Adipocyte (in vitro differentiated cells): ENCODE data around the gene EIF4EBP2.

ENCODE experiments used
- DNase-seq: peaks from one replicate; pipeline ENCODE4 v3.0.0-alpha.2; 2015; ENCODE audit warnings: low read depth
- H3K27me3 ChIP-seq: replicated peaks from 2 replicates; pipeline ENCODE4 v1.7.0; 2013; ENCODE audit warnings: mild to moderate bottlenecking, low read length, moderate library complexity; ENCODE audit not compliant: control insufficient read depth, insufficient read depth
- H3K36me3 ChIP-seq: 2 replicates; pipeline ENCODE4 v1.7.0; 2013; ENCODE audit warnings: low read length, mild to moderate bottlenecking, moderate library complexity; ENCODE audit not compliant: control insufficient read depth, insufficient read depth, severe bottlenecking
- H3K4me1 ChIP-seq: 2 replicates; pipeline ENCODE4 v1.7.0; 2013; ENCODE audit warnings: mild to moderate bottlenecking, low read length, moderate library complexity; ENCODE audit not compliant: control insufficient read depth, insufficient read depth
- H3K4me3 ChIP-seq: 2 replicates; pipeline ENCODE4 v1.7.0; 2013; ENCODE audit warnings: mild to moderate bottlenecking, low read length, moderate library complexity
- H3K9ac ChIP-seq: 2 replicates; pipeline ENCODE4 v1.7.0; 2013; ENCODE audit warnings: mild to moderate bottlenecking, low read length, moderate library complexity
- H3K9me3 ChIP-seq: 2 replicates; pipeline ENCODE4 v1.7.0; 2013; ENCODE audit warnings: mild to moderate bottlenecking, low read length, moderate library complexity; ENCODE audit not compliant: control insufficient read depth

EIF4EBP2 gene

GRCh38 chr10:70364772-70365091, 39.2 kb upstream of the EIF4EBP2 start:
- peaks cover 12% of the 10 kb centered on the region for H3K4me1 ChIP-seq
- H3K36me3 ChIP-seq, result no peaks in the 10 kb centered on the region
- H3K4me3 ChIP-seq, result no peak overlapping the region
- no peak overlapping the region for H3K9ac ChIP-seq
- no peaks in the 10 kb centered on the region for H3K27me3 ChIP-seq
- no peak for DNase-seq
- H3K9me3 ChIP-seq, result no peaks in the 10 kb centered on the region

GRCh38 chr10:70367195-70367796, 36.6 kb upstream of the EIF4EBP2 start:
- H3K9ac ChIP-seq, result no peak overlapping the region
- H3K9me3 ChIP-seq, result no peaks in the 10 kb centered on the region
- peaks cover 12% of the 10 kb centered on the region for H3K4me1 ChIP-seq
- no peaks in the 10 kb centered on the region for H3K27me3 ChIP-seq
- DNase-seq, result peak; percentile 75
- no peak overlapping the region for H3K4me3 ChIP-seq
- no peaks in the 10 kb centered on the region for H3K36me3 ChIP-seq

GRCh38 chr10:70368774-70369482, 35.0 kb upstream of the EIF4EBP2 start:
- Histone ChIP-seq H3K4me1 (peaks cover 4% of the 10 kb centered on the region), H3K27me3 (no peaks in the 10 kb centered on the region), H3K9ac (no peak overlapping the region), H3K36me3 (no peaks in the 10 kb centered on the region), H3K4me3 (no peak overlapping the region), H3K9me3 (no peaks in the 10 kb centered on the region)
- no peak for DNase-seq

GRCh38 chr10:70369498-70370018, 34.4 kb upstream of the EIF4EBP2 start:
- no peak for DNase-seq
- H3K27me3 ChIP-seq, result no peaks in the 10 kb centered on the region

GRCh38 chr10:70370766-70371165, 33.2 kb upstream of the EIF4EBP2 start:
- Histone ChIP-seq H3K9me3 (no peaks in the 10 kb centered on the region), H3K9ac (no peak overlapping the region), H3K36me3 (no peaks in the 10 kb centered on the region), H3K4me1 (no peaks in the 10 kb centered on the region), H3K27me3 (no peaks in the 10 kb centered on the region), H3K4me3 (no peak overlapping the region)
- DNase-seq, result peak; percentile 22

More at GRCh38 chr10:70369498-70370018, 34.4 kb upstream of the EIF4EBP2 start:
- Histone ChIP-seq H3K4me3 (no peak overlapping the region), H3K9me3 (no peaks in the 10 kb centered on the region), H3K4me1 (no peaks in the 10 kb centered on the region), H3K9ac (no peak overlapping the region), H3K36me3 (no peaks in the 10 kb centered on the region)

- Histone ChIP-seq H3K4me1 (no peaks in the 10 kb centered on the region), H3K9ac (no peak overlapping the region)
These were observed 32.1 kb upstream of the EIF4EBP2 start for GRCh38 chr10:70371846-70372245.

GRCh38 chr10:70374775-70375614, 28.9 kb upstream of the EIF4EBP2 start:
- Histone ChIP-seq H3K4me1 (peaks cover 6% of the 10 kb centered on the region), H3K36me3 (no peaks in the 10 kb centered on the region), H3K4me3 (no peak overlapping the region), H3K9me3 (no peaks in the 10 kb centered on the region), H3K9ac (no peak overlapping the region), H3K27me3 (no peaks in the 10 kb centered on the region)
- DNase-seq, result no peak

More at GRCh38 chr10:70371846-70372245, 32.1 kb upstream of the EIF4EBP2 start:
- H3K9me3 ChIP-seq, result no peaks in the 10 kb centered on the region
- H3K36me3 ChIP-seq, result no peaks in the 10 kb centered on the region
- DNase-seq, result no peak
- no peaks in the 10 kb centered on the region for H3K27me3 ChIP-seq
- H3K4me3 ChIP-seq, result no peak overlapping the region

GRCh38 chr10:70376436-70377378, 27.2 kb upstream of the EIF4EBP2 start:
- no peak for DNase-seq

GRCh38 chr10:70378122-70378521, 25.8 kb upstream of the EIF4EBP2 start:
- Histone ChIP-seq H3K27me3 (no peaks in the 10 kb centered on the region), H3K9ac (no peak overlapping the region), H3K4me3 (no peak overlapping the region), H3K9me3 (no peaks in the 10 kb centered on the region), H3K4me1 (peaks cover 6% of the 10 kb centered on the region), H3K36me3 (no peaks in the 10 kb centered on the region)
- DNase-seq, result peak; percentile 57

More at GRCh38 chr10:70376436-70377378, 27.2 kb upstream of the EIF4EBP2 start:
- Histone ChIP-seq H3K4me1 (peaks cover 6% of the 10 kb centered on the region), H3K9me3 (no peaks in the 10 kb centered on the region), H3K36me3 (no peaks in the 10 kb centered on the region), H3K9ac (no peak overlapping the region), H3K27me3 (no peaks in the 10 kb centered on the region), H3K4me3 (no peak overlapping the region)

- H3K9ac ChIP-seq, result no peak overlapping the region
- no peaks in the 10 kb centered on the region for H3K27me3 ChIP-seq
- H3K4me1 ChIP-seq, result peaks cover 6% of the 10 kb centered on the region
- no peaks in the 10 kb centered on the region for H3K9me3 ChIP-seq
- no peak for DNase-seq
- H3K36me3 ChIP-seq, result no peaks in the 10 kb centered on the region
- no peak overlapping the region for H3K4me3 ChIP-seq
These were observed 24.3 kb upstream of the EIF4EBP2 start for GRCh38 chr10:70379581-70380176.
